Measurements from ENCODE around the gene DNAH14.
"Not testable (repeated sequence)": the region's sequence is repeated elsewhere in the genome, so short reads cannot be mapped to it uniquely, and the experiment has no call there.

Gene DNAH14

DNA sequence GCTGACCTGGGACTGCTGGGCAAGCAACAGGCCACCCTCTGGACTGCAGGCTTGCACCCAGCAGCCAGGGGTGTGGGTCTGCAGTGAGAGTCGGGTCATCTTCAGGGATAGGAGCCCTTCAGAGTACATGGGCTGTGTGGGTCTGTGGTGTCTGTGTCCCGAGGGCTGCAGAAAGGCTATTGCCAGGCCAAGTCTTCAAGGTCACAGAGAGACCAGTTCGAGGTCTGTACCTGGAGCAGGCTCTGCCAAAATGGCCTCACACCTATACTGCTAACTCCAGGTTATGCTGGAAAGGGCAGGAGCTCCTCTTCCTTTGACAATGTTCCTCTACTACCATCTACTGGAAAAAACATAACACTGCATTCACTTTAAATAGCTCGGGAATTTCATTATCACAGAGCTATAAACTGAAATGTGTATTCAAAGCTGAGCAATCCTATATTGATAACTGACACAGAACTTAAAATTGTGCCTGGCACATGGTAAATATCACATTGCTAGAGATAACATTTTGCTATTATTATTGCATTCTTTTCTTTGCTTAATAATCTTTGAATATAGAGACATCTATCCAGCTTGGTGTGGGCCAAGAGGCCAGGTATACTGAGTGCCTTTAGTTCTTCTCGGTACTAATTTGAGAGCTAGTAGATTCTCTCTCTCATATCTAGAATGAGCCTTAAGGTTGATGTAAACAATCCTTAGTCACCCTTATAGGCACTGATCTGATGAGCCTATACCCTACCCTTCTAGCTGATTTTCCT is 6.9 kb upstream of the DNAH14 start:
- DNase-seq = peak in 2 of 6 experiments; percentile 1 to 4

GRCh38 chr1:224923726-224924125 is 5.7 kb upstream of the DNAH14 start:
- no peak for DNase-seq

DNA sequence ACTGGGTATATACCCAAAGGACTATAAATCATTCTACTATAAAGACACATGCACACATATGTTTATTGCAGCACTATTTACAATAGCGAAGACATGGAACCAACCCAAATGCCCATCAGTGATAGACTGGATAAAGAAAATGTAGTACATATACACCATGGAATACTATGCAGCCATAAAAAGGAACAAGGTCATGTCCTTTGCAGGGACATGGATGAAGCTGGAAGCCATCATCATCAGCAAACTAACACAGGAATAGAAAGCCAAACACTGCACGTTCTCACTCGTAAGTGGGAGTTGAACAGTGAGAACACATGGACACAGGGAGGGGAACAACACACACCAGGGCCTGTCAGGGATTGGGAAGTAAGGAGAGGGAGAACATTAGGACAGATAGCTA is 1.8 kb upstream of the DNAH14 start:
- DNase-seq = not testable (repeated sequence)

DNA sequence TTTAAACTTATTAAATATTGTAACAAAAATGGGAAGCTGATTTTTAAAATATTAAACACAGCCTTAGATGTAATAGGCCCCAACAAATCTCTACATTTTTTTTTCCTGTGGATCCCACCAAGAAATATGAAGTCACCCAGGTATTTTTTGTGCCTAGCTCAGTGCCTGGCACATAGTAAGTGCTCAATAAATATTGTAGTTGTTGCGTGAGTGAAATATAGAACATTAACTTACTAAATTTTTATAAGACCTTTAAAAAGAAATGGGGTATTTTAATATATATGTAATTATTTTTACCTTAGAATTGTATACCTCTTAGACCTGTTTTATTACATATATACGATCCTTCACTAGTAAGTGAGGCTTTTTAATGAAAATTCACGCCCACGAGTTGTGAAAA is 569 bp upstream of the DNAH14 start:
- no peak for DNase-seq

DNA sequence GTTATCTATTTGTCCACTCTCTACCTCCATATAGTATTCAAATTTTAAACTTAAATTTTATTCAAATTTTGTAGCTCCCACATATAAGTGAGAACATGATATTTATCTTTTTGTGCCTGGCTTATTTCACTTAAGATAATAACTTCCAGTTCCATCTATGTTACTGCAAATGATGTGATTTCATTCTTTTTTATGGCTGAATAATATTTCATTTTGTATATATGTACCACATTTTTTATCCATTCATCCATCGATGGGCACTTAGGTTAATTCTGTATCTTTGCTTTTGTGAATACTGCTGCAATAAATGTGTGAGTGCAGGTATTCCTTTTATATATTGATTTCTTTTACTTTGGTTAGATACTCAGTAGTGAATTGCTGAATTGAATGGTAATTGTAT is 2.1 kb downstream of the DNAH14 start:
- no peak for DNase-seq

DNA sequence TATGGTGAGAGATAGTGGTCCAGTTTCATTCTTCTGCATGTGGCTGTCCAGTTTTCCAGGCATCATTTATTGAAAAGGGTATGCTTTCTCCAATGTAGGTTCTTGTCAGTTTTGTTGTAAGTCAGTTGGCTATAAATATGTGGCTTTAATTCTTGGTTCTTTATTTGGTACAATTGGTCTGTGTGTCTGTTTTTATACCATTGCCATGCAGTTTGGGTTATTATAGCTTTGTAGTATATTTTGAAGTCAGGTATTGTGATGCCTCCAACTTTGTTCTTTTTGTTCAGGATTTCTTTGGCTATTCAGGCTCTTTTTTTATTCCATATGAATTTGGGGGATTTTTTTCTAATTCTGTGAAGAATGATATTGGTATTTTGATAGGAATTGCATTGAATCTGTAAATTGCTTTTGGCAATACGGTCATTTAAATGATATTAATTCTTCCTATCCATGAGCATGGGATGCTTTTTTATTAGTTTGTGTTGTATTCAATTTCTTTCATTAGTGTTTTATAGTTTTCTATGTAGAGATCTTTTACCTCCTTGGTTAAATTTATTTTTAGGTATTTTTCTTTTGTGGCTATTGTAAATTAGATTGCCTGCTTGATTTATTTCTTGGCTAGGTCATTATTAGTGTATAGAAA is 3.3 kb downstream of the DNAH14 start:
- no peak for DNase-seq

DNA sequence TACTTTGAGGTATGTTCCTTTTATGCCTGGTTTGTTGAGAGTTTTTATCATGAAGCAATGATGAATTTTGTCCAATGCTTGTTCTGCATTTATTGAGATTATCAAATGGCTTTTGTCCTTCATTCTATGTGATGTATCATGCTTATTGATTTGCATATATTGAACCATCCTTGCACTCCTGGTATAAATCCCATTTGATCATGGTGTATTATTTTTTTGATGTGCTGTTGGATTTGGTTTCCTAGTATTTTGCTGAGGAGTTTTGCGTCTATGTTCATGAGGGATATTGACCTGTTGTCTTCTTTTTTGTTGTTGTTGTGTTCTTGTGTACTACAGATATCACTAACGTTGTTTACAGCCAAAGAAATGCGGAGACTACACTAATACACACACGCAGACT is 4.1 kb downstream of the DNAH14 start:
- DNase-seq = no peak

DNA sequence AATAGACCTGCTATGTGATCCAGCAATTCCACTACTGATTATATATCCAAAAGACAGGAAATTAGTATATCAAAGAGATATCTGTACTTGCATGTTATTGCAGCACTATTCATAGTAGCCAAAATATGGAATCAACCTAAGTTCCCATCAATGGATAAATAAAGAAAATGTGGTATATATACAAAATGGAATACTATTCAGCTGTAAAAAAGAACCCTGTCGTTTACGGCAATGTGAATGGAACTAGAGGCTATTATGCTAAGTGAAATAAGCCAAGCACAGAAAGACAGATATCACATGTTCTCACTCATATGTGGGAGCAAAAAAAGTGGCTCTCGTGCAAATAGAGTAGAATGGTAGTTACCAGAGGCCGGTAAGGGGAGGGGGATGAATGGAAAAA is 9.2 kb downstream of the DNAH14 start:
- DNase-seq = no peak

DNA sequence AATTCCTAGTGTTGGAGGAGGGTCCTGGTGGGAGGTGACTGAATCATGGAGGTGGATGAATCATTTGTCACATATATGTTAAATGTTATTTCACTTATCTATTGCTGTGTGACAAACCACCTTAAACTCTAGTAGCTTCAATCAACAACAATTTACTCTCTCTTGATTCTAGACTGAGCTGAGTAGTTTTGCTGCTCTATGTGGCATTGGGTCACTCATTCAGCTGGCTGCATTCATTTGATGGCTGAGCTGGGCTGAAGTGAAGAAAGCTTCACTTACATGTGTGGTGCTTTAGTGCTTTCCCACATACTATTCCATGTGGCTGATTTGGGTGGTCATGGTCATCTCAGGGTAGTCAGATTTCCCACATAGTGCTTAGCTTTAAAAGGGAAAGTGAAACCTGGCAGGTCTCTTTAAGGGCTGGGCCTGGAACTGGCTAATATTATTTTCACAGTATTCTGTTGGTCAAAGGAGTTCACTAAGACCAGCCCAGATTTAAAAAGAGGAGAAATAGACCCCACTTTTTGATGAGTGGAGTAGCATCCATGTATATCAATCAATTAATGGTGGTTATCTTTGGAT is 10.5 kb downstream of the DNAH14 start:
- no peak for DNase-seq

DNA sequence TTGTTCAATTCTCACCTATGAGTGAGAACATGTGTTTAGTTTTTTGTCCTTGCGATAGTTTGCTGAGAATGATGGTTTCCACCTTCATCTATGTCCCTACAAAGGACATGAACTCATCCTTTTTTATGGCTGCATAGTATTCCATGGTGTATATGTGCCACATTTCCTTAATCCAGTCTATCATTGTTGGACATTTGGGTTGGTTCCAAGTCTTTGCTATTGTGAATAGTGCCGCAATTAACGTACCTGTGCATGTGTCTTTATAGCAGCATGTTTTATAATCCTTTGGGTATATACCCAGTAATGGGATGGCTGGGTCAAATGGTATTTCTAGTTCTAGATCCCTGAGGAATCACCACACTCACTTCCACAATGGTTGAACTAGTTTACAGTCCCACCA is 11.3 kb downstream of the DNAH14 start:
- not testable (repeated sequence) for DNase-seq

DNA sequence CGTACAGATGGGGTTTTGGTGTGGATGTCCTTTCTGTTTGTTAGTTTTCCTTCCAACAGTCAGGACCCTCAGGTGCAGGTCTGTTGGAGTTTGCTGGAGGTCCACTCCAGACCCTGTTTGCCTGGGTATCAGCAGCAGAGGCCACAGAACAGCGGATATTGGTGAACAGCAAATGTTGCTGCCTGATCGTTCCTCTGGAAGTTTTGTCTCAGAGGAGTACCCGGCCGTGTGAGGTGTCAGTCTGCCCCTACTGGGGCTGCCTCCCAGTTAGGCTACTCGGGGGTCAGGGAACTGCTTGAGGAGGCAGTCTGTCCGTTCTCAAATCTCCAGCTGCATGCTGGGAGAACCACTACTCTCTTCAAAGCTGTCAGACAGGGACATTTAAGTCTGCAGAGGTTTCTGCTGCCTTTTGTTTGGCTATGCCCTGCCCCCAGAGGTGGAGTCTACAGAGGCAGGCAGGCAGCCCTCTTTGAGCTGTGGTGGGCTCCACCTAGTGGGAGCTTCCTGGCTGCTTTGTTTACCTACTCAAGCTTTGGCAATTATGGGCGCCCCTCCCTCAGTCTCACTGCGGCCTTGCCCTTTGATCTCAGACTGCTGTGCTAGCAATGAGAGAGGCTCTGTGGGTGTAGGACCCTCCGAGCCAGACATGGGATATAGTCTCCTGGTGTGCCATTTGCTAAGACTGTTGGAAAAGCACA is 16.3 kb downstream of the DNAH14 start:
- DNase-seq = not testable (repeated sequence)

DNA sequence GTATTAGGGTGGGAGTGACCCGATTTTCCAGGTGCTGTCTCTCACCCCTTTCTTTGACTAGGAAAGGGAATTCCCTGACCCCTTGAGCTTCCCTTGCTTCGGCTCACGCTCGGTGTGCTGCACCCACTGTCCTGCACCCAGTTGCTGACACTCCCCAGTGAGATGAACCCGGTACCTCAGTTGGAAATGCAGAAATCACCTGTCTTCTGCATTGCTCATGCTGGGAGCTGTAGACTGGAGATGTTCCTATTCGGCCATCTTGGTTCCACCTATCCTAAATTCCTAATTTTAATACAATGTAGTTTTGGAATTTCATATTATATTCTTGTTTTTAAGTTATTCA is 16.8 kb downstream of the DNAH14 start:
- not testable (repeated sequence) for DNase-seq

GRCh38 chr1:224957696-224958095 is 28.2 kb downstream of the DNAH14 start:
- no peak for DNase-seq

DNA sequence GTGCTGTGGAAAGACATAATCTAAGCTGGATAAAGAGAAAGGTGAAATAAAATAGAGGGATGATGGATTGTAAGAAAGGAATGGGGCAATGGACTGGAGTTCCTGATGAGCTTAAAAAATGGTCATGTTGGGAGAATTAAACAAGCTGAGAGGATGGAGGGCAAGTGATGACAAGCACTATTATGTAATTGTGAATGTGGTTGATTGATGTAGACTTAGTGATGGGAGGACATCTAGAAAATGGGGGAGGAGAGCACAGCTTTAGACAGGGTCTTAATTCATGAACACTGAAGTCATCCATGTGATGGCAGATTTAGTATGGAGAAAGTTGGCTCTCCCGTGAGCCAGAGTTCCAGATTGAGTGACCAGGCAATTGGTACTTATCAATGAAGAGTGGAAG is 29.0 kb downstream of the DNAH14 start:
- DNase-seq = no peak

GRCh38 chr1:224959115-224959514 is 29.6 kb downstream of the DNAH14 start:
- DNase-seq = no peak

- DNase-seq = no peak
Observed at GRCh38 chr1:224959656-224960055, 30.2 kb downstream of the DNAH14 start.

GRCh38 chr1:224980181-224980580 is 50.7 kb downstream of the DNAH14 start:
- no peak for DNase-seq

DNA sequence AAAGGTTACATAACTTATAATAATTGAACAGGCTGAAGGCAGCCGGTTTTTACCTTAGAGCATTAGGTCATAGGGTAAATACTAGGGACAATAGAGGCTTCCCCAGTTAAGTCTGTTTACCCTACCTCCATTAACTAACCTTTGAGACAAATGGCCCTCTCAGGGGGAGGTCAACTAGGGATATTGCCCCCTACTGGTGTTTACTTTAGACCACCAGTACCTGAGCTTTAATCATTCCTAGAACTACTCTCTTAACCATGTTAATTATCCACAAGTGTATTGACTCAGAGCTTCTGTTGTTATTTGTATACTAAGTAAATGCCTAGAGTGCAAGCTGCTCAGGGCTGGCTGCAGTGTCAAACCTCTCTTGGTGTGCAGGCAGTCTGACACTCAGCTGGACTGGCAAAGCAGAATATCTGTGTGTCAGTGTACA is 52.5 kb downstream of the DNAH14 start:
- DNase-seq = not testable (repeated sequence)

- no peak for DNase-seq
Observed at GRCh38 chr1:224988042-224988441, 58.6 kb downstream of the DNAH14 start.

DNA sequence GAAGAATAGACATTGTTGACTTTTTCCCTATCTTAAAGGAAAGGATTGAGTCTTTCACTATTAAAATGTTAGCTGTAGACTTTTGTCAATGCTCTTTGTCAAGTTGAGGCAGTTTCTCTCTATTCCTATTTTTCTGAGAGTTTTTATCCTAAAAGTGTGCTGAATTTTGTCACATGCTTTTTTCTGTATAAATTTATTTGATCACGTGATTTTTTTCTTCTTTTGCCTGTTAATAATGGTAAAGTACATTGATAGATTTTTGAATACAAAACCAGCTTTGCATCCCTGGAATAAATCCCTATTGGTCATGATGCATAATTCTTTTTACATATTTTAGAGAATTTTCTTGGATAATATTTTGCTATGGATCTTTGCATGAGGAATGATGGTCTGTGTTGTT is 60.1 kb downstream of the DNAH14 start:
- no peak for DNase-seq

GRCh38 chr1:224991550-224991949 is 62.1 kb downstream of the DNAH14 start:
- not testable (repeated sequence) for DNase-seq

DNA sequence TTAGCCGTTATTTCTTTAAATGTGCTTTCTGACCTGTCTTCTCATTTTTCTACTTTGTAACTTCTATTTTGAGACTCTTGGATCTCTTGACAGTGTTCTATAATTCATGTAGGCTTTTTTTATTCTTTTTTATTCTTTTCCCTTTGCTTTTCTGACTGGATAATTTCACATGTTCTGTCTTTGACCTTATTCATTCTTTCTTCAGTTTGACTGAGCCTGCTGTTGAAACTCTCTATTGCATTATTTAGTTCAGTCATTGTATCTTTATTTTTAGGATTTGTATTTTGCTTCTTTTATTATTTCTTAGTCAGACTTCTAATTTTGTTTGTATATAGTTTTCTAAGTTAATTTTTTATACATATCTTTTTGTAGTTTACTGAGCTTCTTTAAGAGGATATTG is 66.1 kb downstream of the DNAH14 start:
- DNase-seq = no peak

DNA sequence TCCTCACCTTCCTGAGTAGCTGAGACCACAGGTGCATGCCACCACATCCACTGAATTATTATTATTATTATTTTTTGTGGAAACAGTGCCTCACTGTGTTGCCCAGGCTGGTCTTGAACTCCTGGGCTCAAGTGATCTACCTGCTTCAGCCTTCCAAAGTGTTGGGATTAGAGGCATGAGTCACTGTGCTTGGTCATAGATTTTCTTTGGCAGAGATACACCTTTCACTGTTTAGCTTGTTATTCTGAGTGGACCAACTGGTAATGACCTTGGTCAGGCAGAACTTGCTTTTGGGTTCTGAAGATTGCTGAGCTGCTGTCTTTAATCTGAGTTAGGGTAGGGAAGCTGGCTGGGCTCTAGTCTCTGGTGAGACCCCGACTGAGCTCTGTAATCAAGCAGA is 66.8 kb downstream of the DNAH14 start:
- no peak for DNase-seq

GRCh38 chr1:224998185-224998584 is 68.7 kb downstream of the DNAH14 start:
- no peak for DNase-seq

Data from stimulated activated naive CD4-positive, alpha-beta T cell (primary cell).